Cerebellar cortex (tissue), 1 donor: ENCODE measurements around the gene SLC4A1.
"Not testable (repeated sequence)": the region's sequence is repeated elsewhere in the genome, so short reads cannot be mapped to it uniquely, and the experiment has no call there.

Source experiments
- DNase-seq: peaks from one replicate; pipeline ENCODE4 v3.0.0-alpha.2; 2015; ENCODE audit warnings: low spot score

Gene SLC4A1

GRCh38 chr17:44256671-44257070, 11.3 kb downstream of the SLC4A1 start:
- no peak for DNase-seq

DNA sequence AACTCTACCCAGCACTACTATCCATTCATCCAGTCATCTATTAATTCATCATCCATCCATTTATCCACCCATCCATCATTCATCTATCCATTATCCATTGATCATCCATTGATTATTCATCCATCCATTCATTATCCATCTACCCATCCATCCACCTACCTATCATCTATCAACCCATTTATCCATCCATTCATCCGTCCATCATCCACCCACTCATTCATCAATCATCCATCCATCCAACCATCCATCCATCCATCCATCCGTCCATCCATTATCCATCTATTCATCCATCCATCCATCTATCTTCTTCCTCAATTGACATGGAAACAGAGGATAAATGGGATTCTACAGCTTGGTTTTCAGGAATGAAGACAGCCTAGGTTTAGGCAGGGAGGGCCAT, 12.0 kb downstream of the SLC4A1 start:
- DNase-seq, result no peak

- no peak for DNase-seq
Observed at GRCh38 chr17:44254361-44255095, 13.4 kb downstream of the SLC4A1 start.

DNA sequence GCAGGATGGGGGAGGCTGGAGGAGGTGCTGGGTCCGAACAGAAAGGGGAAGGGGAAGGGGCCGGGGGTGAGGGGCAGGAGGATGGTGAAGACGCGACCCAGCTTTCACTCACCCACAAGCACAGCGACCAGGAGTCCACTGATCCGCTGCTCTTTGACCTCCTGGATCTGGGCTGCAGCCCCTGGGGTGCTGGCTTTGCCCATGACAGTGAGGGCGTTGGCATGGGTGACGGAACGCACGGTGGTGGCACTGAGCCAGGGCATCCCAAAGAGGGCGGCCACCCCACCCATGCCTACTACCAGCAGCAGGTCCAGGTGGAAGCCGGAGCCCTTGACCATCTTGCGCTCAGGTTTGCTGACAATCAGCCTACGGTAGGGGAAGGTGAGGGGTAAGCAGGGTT, 14.9 kb downstream of the SLC4A1 start:
- no peak for DNase-seq

DNA sequence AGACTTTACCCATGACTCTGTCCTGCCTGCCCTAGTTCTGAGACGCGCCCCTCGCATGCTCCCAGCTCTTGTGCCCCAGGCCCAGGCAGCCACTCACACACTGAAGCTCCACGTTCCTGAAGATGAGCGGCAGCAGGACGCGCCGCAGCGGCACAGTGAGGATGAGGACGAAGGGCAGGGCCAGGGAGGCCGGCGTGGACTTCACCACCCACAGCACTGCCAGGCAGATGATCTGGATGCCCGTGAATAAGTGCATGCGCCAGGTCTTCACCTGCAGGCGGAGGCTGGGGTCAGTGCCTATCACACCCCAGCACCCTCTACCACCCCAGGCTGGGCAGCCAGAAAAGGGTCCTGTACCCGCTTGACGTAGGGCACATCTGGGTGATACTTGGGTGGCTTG, 16.9 kb downstream of the SLC4A1 start:
- DNase-seq, result no peak

DNA sequence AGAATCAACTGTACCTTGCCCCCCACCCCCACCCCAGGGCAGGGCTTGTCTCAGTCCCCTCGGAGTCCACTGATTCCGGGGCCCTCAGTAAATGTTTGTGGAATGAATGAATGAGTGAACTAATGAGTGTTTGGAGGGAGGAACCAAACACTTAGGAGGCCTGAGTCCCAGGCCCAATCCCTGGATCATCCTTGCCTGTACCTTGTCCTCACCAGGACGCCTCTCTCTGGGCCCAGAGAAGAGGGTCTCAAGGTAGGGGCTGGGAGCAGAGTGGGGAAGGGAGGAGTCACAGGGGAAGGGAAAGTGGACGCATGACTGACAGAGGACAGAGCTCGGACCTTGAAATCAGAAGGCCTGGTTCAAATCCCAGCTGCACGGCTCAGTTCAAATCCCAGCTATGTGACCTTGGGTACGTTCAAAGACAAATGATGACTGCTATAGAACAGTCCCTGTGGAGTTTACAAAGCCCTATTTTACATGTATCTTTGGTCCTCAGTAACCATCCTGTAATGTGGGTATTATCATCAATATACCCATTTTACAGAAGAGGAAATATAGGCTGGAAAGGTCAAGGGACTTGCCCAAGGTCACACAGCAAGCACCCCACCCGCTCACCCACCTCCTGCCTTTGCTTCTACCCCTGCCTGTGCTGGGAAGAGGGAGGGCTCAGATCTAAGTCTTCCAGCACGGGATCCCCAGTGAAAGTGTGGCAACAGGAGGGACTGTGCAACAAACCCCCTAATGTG, 18.3 kb downstream of the SLC4A1 start:
- no peak for DNase-seq

GRCh38 chr17:44247876-44248736, 19.8 kb downstream of the SLC4A1 start:
- no peak for DNase-seq

GRCh38 chr17:44247440-44247841, 20.5 kb downstream of the SLC4A1 start:
- no peak for DNase-seq

DNA sequence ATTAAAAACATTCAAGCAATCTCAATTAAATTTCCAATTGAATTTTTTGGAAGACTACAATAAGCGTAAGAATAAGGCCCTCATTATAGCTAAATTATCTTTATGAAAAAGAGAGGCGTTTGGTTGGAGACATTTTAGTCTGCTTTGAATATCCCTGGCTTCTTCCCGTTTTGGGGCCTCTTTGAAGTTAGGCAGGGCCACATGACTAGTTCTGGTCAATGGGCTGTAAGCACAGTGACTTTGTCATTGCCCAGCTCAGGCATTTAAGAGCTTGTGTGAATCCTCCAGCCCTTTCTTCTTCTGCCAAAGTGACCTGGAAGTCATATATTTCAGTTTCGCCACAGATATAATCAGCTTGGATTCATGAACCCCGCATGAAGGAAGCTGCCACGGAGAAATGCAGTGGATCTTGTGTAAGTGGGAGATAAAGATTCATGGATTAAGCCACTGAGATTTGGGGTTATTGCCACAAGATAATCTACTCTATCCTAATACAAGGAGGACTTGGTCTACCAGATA, 26.8 kb downstream of the SLC4A1 start:
- no peak for DNase-seq

DNA sequence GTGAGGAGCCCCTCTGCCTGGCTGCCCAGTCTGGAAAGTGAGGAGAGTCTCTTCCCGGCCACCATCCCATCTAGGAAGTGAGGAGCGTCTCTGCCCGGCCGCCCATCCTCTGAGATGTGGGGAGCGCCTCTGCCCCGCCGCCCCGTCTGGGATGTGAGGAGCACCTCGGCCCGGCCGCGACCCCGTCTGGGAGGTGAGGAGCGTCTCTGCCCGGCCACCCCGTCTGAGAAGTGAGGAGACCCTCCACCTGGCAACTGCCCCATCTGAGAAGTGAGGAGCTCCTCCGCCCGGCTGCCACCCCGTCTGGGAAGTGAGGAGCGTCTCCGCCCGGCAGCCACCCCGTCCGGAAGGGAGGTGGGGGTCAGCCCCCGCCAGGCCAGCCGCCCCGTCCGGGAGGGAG, 30.0 kb downstream of the SLC4A1 start:
- DNase-seq, result not testable (repeated sequence)

- no peak for DNase-seq
Observed at GRCh38 chr17:44236444-44236991, 31.4 kb downstream of the SLC4A1 start.

- peak; percentile 15 for DNase-seq
Observed at GRCh38 chr17:44235583-44235936, 32.4 kb downstream of the SLC4A1 start.

DNA sequence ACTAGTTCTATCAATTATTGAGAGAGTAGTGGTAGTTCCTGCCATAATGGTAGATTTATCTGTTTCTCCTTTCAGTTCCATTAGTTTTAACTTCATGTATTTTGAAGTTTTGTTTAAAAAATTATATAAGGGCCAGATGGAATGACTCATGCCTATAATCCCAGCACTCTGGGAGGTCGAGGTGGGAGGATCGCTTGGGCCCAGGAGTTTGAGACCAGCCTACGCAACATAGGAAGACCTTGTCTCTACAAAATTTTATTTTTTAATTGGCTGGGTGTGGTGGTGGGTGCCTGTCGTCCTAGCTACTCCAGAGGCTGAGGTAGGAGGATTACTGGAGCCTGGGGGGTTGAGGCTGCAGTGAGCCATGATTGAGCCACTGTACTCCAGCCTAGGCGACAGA, 34.4 kb downstream of the SLC4A1 start:
- DNase-seq, result no peak

GRCh38 chr17:44232061-44232460, 35.9 kb downstream of the SLC4A1 start:
- DNase-seq, result no peak

DNA sequence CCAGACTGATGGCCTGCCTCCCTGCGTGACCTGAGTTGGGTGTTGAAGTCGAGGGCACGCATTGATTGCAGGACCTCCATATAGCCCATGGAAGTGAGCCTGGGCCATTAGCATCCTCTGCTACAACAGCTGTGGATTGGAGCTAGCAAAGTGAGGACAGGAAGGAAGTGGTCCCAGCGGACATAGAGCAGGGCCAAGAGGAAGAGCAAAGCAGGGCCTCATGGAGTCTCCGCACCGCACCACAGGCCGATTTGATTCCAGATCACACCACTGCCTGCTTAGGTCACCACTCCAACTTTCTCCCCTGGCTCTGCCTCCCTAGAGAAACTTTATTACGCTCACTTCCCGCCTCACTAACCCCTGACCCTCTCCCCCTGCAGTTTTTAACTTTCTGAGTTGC, 37.8 kb downstream of the SLC4A1 start:
- no peak for DNase-seq

- DNase-seq, result no peak
Observed at GRCh38 chr17:44229090-44229489, 38.8 kb downstream of the SLC4A1 start.

- peak; percentile 69 for DNase-seq
Observed at GRCh38 chr17:44223541-44224071, 44.3 kb downstream of the SLC4A1 start.

GRCh38 chr17:44222112-44222869, 45.6 kb downstream of the SLC4A1 start:
- DNase-seq, result peak; percentile 95

DNA sequence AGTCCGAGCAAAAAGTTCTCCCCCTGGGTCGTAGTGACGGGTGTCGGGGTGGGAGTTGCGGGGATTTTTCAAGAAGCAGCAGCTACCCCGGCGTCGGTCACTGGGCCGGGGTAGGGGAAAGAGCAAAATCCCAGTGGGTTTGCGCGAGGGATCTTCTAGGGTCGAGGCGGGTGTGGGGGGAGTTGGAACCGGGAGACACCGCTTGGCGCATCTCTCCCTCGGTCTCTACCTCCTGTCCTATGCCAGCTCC, 46.1 kb downstream of the SLC4A1 start:
- no peak for DNase-seq

GRCh38 chr17:44221084-44221861, 46.7 kb downstream of the SLC4A1 start:
- peak; percentile 87 for DNase-seq
